Measurements from ENCODE around the gene EFNA5.

- TF ChIP-seq CTCF (IDR thresholded peaks at IDR 0.05) (no peak), ZFX (IDR thresholded peaks at IDR 0.05; ENCODE audit: borderline replicate concordance) (no peak)
These were observed 141.1 kb downstream of the EFNA5 start for GRCh38 chr5:107529618-107530017.

Measured in 22Rv1 (cell line).